Left hindlimb (tissue), 1 donor: Measurements from ENCODE around the gene DDX27.

Source experiments
- DNase-seq: peaks from one replicate; pipeline ENCODE4 v3.0.0-alpha.2; 2018

DDX27 gene

DNA sequence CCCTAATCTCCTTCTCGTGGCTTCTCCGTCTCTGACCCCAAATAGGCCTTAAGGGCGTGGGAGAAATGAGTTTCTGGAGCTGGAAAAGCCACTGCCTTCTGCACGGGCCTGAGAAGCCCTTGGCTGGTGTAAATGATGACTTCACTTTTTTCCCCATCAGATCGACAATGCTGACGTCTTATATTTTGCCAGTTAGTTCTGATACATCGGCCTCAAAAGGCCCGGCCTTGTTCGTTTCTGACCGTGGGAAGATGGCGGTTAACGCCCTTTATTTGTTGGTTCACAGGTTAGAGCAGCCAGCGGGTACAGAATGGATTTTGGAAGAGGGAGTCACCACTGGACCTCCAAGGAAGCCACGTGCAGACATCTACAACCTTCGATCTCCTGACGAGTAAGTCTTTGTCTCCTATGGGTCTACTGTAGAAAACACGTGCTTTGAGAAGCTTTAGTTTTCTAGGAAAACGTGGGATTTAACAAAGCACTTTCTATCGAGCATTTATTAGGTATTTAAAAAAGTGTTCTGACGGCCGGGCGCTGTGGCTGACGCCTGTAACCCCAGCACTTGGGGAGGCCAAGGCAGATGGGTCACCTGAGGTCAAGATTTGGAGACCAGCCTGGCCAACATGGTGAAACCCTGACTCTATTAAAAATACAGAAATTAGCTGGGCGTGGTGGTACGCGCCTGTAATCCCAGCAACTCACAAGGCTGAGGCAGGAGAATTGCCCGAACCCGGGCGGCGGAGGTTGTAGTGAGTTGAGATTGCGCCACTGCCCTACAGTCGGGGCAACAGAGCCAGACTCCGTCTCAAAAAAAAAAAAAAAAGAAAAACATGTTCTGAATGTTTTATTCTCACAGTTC is 59.8 kb downstream of the DDX27 start:
- DNase-seq, result no peak

DNA sequence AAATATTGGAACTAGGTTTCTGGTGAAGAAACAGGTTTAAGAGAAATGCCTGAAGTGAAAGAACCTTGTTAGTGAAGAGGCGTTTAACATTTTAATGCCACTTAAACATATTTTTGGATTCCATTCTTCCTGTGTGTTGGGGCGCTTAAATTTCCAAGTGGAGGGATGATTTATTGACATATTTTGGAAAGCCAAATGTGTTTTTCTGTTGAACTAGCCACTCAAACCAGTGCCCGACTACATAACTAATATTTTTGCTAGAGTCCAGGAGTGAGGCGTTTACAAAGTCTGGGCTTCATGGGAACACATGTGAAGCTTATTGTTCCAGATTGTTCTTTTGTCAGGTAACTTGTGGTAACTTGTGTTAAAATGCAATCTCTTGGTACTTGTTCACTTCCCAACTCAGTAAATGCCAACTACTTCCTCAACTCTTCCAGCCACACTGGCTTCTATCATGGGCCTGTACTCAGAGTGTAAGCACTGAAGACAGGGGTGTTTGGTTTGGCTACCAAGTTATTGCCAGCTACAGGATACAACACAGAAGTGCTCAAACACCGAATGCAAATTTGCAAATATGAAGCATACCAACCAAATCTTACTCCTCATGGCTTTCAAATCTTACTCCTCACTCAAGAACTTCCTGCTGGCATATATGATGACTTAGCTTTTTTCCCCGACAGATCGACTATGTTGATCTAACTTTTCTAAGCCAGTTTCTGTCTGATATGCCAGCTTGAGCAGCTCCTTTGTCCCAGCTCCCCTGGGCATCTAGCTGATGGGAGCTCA is 60.7 kb downstream of the DDX27 start:
- no peak for DNase-seq

GRCh38 chr20:49280463-49281058 is 61.3 kb downstream of the DDX27 start:
- DNase-seq, result no peak

DNA sequence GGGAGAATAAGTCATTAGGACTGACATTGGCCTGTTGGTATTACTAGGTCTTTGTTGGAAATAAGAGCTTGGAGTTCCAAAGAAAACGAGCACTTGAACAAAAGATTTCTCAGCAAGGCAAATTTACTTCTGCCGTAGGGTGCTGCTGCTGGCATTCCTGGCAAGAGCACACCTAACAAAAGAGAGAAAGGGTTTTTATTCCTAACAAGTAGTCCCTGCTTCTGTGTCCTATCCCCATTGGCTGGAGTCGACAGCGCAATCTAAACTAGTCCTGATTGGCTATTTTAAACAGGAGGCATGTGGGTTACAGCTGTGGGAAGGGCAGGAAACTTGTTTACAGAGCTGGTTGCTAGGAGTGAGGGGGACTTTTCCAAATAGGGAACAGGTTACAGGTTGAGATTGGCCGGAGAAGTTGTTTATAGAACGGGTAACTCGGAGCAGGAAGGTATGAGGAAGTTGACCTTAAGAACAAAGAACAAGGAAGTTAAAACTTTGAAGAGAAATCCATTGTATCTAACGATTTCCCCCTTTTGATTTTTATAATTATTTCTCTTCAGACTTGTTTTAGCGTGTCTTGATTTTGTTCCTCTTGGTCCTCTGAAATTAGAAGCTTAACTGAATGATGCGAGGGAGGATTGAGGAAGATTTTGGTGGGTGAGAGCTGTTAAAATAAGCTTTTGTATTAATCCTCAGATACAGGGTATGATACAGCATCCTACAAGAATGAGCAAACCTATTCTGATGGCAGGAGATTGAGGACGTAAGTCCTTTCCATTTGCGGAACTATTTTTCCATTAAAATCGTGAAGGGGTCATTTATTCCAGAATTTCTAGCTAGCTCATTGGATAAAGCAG is 62.1 kb downstream of the DDX27 start:
- no peak for DNase-seq

DNA sequence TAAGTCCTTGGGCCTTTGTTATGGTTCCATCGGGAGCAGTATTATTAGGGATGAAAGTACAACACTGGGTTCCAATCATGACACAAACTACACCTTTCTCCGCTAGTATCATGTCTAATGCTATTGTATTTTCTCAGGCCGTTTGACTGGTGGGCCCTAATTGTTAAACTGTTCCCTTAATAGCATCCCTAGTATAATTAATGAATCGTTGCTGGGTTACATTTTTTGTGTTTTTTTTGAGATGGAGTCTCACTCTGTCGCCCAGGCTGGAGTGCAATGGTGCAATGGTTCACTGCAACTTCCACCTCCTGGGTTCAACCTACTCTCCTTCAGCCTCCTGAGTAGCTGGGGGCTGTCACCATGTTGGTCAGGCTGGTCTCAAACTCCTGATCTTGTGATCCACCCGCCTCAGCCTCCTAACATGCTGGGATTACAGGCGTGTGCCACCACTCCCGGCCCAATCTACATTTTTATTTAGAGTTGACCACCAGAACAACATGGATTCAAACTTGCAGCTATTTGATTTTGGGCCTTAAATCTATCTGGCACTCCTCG is 62.8 kb downstream of the DDX27 start:
- no peak for DNase-seq

DNA sequence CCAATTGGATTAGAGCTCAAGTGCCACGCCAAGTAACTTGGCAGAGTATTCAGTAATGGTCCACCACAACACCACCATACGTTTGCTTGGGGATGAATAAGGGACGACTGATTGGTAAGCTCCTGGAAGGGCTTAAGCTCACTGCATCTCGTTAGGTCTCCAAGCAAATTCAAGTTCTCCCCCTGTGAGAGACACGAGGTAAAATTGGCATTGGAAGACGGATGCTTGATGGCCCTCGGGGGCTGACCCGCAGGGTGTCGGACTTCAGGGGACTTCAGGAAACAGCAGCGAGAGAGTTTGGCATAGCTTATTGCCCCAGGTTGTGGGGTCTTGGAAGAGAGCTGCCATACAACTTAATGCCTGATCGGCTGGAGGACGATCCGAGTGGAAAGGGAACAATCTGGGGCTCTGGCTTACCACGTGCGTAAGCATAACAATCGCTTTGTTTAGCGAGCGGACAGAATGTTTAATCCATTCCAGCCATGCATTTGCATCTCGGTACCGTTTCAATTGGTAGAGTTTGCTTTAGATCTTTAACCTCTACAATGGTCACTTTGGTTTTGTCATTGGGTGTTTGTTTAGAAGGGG is 63.5 kb downstream of the DDX27 start:
- no peak for DNase-seq

DNA sequence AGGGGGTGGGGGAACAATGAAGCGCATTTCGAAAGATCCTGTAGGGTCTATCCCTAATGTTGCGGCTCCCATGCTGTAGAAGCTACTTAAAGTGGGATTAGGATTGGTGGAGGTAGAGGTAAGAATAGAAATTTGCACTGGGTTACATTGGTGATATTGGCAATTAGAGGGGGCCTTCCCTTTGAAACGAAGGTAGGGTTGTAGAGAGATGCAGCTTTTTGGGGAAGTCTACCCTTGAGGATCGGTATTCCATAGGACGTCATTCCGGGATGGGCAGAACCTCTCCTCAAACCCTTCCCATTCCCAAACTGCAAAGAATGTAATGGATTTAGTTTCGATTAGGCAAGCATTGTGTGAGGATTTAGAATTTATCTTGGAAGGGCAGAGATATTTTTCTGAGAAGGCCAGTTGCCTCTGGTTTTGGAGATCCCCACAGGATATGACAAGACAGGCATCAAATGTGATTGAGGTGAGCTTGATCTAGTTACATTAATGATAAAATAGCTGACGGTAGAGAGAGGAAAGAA is 64.0 kb downstream of the DDX27 start:
- DNase-seq, result no peak

DNA sequence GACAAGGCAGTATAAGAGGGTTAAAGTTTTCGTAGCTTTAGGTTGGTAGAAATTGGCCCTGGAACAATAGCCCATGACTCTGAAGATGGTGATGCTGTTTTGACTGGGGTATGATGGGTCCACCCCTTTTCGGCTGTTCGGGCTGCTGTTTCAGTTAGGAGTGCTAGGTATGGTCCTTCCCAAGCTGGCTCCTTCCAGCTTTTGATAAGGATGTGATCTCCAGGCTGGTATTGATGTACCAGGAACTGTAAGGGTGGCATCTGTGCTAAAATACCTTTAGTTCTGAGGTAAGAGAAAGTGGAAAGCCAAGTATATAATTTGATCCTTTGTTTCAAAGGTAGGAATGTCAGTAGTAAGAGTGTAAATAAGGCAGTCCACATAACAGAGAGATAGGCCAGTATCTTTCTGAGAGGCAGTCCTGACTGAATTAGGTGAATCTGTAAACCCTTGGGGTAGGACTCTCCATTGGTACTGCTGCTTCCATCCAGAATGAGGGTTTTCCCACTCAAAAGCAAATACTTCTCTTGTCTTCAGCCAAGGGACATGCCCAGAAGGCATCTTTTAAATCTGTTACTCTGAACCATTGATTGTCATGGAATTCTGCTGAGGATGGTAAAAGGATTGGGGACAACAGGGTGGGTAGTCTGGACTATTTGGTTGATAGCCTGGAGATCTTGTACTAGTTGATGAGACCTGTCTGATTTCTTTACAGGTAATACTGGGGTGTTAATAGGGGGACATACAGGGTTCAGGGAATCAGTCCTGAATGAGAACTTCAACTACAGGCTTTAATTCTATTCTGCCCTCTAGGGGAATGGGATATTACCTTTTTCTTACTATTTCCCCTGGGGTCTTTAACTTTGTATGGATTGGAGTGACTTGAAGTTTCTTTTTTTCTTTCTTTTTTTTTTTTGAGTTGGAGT is 64.7 kb downstream of the DDX27 start:
- DNase-seq, result no peak

GRCh38 chr20:49284818-49285217 is 65.6 kb downstream of the DDX27 start:
- DNase-seq, result no peak

DNA sequence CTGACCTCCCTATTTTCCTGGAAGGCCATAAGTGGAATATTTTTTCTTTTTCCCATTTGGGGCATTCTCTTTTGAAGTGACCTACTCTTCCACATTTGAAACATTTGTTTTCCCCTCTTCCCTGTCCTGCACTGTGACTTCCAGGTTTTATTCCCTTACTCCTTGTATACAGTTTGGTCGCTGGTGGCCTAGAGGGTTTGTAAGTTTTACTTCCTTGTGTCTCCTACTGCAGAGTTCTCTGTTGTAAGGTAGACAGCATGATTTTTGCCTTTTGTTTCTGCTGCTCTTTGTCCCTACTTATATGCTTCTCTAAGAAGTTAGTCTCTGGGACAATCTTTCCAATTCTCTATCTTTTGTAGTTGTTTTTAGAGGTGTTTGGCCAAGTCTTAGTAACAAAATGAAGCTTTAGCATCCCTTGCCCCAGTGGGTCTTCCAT is 66.0 kb downstream of the DDX27 start:
- DNase-seq, result no peak

DNA sequence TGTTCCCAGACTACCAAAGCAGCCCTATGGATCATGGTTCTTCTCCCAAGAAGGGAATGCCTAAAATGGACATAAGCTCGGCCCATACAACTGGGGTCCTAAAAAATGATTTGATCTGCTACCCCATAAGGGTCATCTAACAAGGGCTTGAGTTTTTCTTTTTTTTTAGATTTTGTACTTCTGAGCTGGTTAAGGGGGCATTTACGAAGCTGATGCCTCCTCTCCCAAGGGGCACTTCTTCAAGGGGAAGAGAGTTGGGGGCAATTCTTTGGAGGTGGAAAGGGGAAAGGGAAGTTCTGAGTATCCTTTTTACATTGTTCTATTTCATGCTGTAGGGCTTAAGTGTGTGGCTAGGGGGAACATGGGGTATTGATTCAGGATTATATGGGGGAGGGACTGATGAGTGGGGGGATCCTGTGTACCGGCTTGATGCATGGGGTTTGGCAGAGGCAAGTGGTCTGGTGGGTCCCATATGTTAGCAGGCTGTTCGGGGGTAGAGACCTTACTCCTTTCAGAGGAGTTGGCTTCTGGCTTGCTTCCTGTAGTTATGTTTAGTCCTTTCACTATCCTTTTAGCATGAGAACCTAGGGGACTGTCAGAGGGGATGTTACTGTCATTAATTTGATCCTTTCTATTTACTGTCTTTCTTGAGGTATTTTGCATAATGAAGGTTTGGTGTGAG is 66.7 kb downstream of the DDX27 start:
- DNase-seq, result no peak

DNA sequence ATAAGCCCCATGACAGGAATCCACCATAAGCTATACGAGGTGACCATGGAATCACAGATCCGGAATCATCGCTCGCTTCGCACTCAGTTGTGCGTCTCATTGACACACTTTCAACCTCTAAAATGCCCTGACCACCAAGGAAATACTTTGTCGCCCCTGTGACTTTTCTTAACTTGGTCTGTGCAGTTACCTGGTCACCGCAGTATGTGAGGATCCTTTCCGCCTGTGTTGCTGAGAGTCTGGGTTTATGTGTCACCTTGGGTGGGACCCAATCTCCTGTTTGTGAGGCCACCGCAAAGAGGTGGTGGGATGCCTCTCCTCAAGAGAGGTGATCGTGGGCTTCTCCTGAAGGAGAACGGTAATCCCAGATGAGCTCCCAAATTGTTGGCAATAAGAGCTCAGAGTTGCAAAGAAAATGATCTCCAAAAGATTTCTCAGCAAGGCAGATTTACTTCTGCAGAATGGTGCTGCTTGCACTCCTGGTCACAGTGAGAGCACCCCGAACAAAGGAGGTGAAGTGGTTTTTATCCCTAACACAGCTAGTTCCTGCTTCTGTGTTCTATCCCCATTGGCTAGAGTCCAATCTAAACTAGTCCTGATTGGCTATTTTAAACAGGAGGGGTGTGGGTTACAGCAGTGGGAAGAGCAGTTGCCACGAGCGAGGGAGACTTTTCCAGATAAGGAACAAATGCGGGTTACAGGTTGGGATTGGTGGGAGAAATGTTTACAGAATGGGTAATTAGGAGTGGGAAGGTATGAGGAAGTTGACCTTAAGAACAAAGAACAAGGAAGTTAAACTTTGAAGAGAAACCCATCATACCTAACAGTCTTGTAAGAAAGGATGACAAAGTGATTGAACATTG is 67.7 kb downstream of the DDX27 start:
- no peak for DNase-seq

- no peak for DNase-seq
Measured at GRCh38 chr20:49287555-49288249, 68.5 kb downstream of the DDX27 start.

GRCh38 chr20:49288250-49288751 is 69.1 kb downstream of the DDX27 start:
- DNase-seq, result no peak

DNA sequence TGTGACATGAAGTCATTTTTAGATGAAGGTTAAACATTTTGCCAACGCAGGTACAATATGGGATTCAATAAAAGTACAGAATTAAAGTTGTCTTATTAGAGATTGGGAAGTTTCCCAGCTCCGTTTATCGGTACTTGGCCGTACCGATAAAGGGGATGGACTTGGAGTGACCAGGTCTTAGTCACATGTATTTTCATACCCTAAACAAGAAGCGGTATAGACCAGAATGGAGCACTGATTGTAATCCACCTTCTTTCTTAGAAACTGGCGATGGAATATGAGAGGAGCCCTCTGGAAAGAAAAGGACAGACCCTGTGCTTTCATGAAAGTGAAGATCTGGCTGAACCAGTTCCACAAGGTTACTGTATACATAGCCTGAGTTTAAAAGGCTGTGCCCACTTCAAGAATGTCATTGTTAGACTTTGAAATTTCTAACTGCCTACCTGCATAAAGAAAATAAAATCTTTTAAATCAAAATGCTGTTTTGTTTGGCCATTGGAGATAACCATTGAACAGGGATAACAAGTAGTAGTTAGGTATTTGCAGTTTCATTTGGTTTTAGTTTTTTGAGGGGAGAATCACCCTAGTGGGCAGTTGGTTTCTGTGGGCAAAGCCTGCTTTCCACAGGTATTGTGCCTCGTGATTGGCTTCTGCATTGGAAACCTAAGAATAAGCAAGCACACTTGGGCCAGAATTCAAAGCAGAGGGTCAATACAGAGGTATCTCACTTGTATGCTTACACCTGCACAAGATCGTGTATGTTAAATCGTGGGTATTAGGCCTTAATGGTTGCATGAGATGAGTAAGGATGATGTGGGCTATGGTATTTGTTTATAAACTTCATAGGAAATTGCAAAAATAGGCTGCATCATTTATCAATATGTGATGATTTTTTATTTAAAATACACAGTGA is 69.8 kb downstream of the DDX27 start:
- no peak for DNase-seq

DNA sequence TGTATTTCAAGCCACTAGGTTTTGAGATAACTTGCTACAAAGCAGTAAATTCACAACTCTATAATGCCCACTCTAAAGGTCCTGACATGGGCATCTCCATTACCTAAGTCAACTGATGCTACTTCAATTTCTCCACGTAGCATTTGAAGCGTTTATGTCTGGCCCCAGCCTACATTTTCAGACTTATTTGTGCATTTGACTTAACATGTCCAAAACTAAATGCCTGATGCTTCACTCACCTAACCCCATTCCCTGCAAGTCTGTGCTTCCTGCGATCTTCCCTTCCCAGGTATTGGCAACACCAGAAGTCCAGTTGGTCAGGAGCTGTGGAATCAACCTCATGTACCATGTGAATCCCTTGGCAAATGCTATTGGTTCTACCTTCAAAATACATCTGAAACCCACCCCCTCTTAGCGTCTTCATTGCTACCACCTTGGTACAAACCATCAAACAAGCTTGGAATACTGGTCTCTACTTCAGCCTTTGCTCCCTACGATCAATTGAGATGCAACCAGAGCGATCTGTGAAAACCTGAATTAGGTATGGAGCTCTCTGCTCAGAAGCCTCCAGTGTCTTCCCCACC is 71.5 kb downstream of the DDX27 start:
- no peak for DNase-seq

- DNase-seq, result no peak
Measured at GRCh38 chr20:49291200-49291599, 72.0 kb downstream of the DDX27 start.
